Spleen (tissue), 11 donors: ENCODE results near the gene RFNG. TPM values are rescaled to one million over a fixed set of nuclear protein-coding genes. Genes with fewer than 3 reads are reported as not detected.

Experiments
- DNase-seq: peaks from one replicate; pipeline ENCODE4 v3.0.0-alpha.2; 2020
- H3K27ac ChIP-seq, 8 donors: fragments of 200-600 bp; sonication (generic) in 7 of 8; 1 replicate in 4 of 8; 2 replicates in 4 of 8; pipeline versions ENCODE4 v1.5.0 to v1.8.0; 2016 to 2021; ENCODE audit warnings: inconsistent platforms in 4 of 8, mild to moderate bottlenecking in 4 of 8, moderate library complexity in 1 of 8
- H3K27me3 ChIP-seq, 7 donors: fragments of 200-600 bp; sonication (generic) in 6 of 7; replicated peaks in 1 of 7; 1 replicate in 4 of 7; 2 replicates in 3 of 7; pipeline versions ENCODE4 v1.5.0 to v1.8.0; 2016 to 2021; ENCODE audit warnings: inconsistent platforms in 3 of 7, mild to moderate bottlenecking in 1 of 7
- H3K36me3 ChIP-seq, 6 donors: fragments of 200-600 bp; sonication (generic) in 5 of 6; 1 replicate in 4 of 6; 2 replicates in 2 of 6; pipeline versions ENCODE4 v1.5.0 to v1.8.0; 2016 to 2021; ENCODE audit warnings: inconsistent platforms in 2 of 6
- H3K4me1 ChIP-seq, 6 donors: fragments of 200-600 bp; sonication (generic) in 5 of 6; 1 replicate in 3 of 6; 2 replicates in 3 of 6; pipeline versions ENCODE4 v1.5.0 to v1.8.0; 2016 to 2021; ENCODE audit warnings: inconsistent platforms in 3 of 6
- H3K4me3 ChIP-seq, 8 donors: fragments of 200-600 bp; sonication (generic) in 7 of 8; 1 replicate in 4 of 8; 2 replicates in 4 of 8; pipeline versions ENCODE4 v1.5.0 to v1.8.0; 2016 to 2021; ENCODE audit warnings: inconsistent platforms in 4 of 8, mild to moderate bottlenecking in 4 of 8, moderate library complexity in 2 of 8
- H3K9me3 ChIP-seq, 8 donors: fragments of 200-600 bp; sonication (generic) in 7 of 8; 1 replicate in 4 of 8; 2 replicates in 4 of 8; pipeline versions ENCODE4 v1.5.0 to v1.8.0; 2016 to 2021; ENCODE audit warnings: inconsistent platforms in 4 of 8
- CTCF ChIP-seq, 11 experiments: fragments of 200-600 bp in 7 of 11; fragments of 450-650 bp in 4 of 11; sonication (generic) in 4 of 11; IDR thresholded peaks in 8 of 11; conservative IDR thresholded peaks in 3 of 11; 1 replicate in 7 of 11; 2 replicates in 4 of 11; pipeline versions ENCODE4 v1.4.0 to v1.8.0; 2016 to 2021; ENCODE audit warnings: antibody characterized with exemption in 11 of 11, inconsistent platforms in 4 of 11, mild to moderate bottlenecking in 1 of 11
- POLR2A ChIP-seq, 3 donors: fragments of 450-650 bp; IDR thresholded peaks; one replicate each; pipeline ENCODE4 v1.5.1; 2017; ENCODE audit warnings: antibody characterized with exemption in 3 of 3, mild to moderate bottlenecking in 1 of 3
- POLR2AphosphoS5 ChIP-seq, 3 donors: sonication (generic); formaldehyde crosslinking; IDR thresholded peaks; one replicate each; pipeline ENCODE4 v1.5.1; 2017; ENCODE audit warnings: antibody characterized with exemption in 3 of 3
- WGBS, 5 donors: extraction: QIAGEN DNeasy Blood & Tissue Kit in 3 of 5; methylation state at CpG; one replicate each; pipeline versions ENCODE4 v1.1.5 to v1.1.7; 2013 to 2018; 5-methylcytosine and 5-hydroxymethylcytosine counted together
- intact Hi-C: fragments of 100-400 bp; cut with DNase I; formaldehyde crosslinking; loops from one replicate; pipeline ENCODE4 v1.15.0; 2023; ENCODE audit warnings: low total_unique reads
- polyA plus RNA-seq, 3 donors: library from polyadenylated mRNA; stranded (reverse); fragments of 200-250 nt; gene quantifications; one replicate each; pipeline ENCODE4 v1.2.1, GENCODE V29; 2013
- total RNA-seq, 7 donors: library from RNA; depleted of rRNA in 3 of 7; stranded (reverse); fragments of >200 nt in 3 of 7; fragmentation: NEBNext Ultra II Directional in 4 of 7; extraction: Animal tissue kit (Norgen Biotek cat#: 25700) in 4 of 7; gene quantifications; one replicate each; pipeline versions ENCODE4 v1.1.0 to v1.2.1, GENCODE V29; 2016 to 2021
- donor health status: healthy with polysubstance abuse.
- donor health status: DM: no; HTN: no; CAD: no; lungs with moderate emphysema.
- donor health status: DM: no; HTN: no; CAD: no.
- donor health status: Bipolar disorder and iron deficiency.
- donor health status: healthy.
- donor health status: DM: no; HTN: no; CAD: no.
- donor health status: DM: yes; HTN: yes; CAD: no.

RFNG gene
- total and polyA plus RNA-seq, 10 donors = 21.4 to 42.3 (median 27.2) TPM

- no peak for TF ChIP-seq POLR2AphosphoS5 (IDR thresholded peaks at IDR 0.05)
- TF ChIP-seq CTCF (IDR thresholded peaks at IDR 0.05 in 8 of 11, conservative IDR thresholded peaks at IDR 0.05 in 3 of 11) = no peak
- TF ChIP-seq POLR2A (IDR thresholded peaks at IDR 0.05) = no peak
- H3K27me3 ChIP-seq = no peaks in the 10 kb centered on the region
- intact Hi-C loops = no loop called here
- 91 to 93% (median 93%) methylated on average over 18 to 28 of the region's 28 CpGs for WGBS, 5 donors
- H3K4me1 ChIP-seq = peaks cover 20 to 57% (median 42%) of the 10 kb centered on the region in 6 donors
- peak; percentile 70 for DNase-seq
- no peaks in the 10 kb centered on the region for H3K9me3 ChIP-seq
- H3K27ac ChIP-seq = no peak overlapping the region
- peaks cover 0 to 60% (median 27%) of the 10 kb centered on the region in 6 donors for H3K36me3 ChIP-seq
- peak overlapping the region in 6 of 8 donors; percentile 64 to 94 (median 82) for H3K4me3 ChIP-seq
Observed at GRCh38 chr17:82050152-82050760, 1.4 kb downstream of the RFNG start.

- Histone ChIP-seq H3K27ac (no peak overlapping the region), H3K4me3 (no peak overlapping the region), H3K9me3 (no peaks in the 10 kb centered on the region), H3K4me1 (peaks cover 20 to 49% (median 38%) of the 10 kb centered on the region in 6 donors), H3K27me3 (no peaks in the 10 kb centered on the region), H3K36me3 (peaks cover 0 to 53% (median 20%) of the 10 kb centered on the region in 6 donors)
- DNase-seq = peak; percentile 75
- TF ChIP-seq CTCF (IDR thresholded peaks at IDR 0.05 in 8 of 11, conservative IDR thresholded peaks at IDR 0.05 in 3 of 11) (no peak), POLR2AphosphoS5 (IDR thresholded peaks at IDR 0.05) (no peak), POLR2A (IDR thresholded peaks at IDR 0.05) (no peak)
- 92 to 98% (median 93%) methylated on average over 3 to 16 of the region's 16 CpGs for WGBS, 5 donors
- intact Hi-C loops = loop anchor here (10.0 kb wide), 1 partner anchor 55 kb away; no protein-coding TSS in a partner anchor
Observed at GRCh38 chr17:82049521-82049971, 2.1 kb downstream of the RFNG start.

GRCh38 chr17:82049106-82049505 is 2.5 kb downstream of the RFNG start:
- TF ChIP-seq POLR2A (IDR thresholded peaks at IDR 0.05) (no peak), CTCF (IDR thresholded peaks at IDR 0.05 in 8 of 11, conservative IDR thresholded peaks at IDR 0.05 in 3 of 11) (no peak), POLR2AphosphoS5 (IDR thresholded peaks at IDR 0.05) (no peak)
- peak; percentile 54 for DNase-seq
- 84 to 96% (median 93%) methylated on average over 5 to 8 of the region's 8 CpGs for WGBS, 5 donors
- Histone ChIP-seq H3K4me1 (peaks cover 20 to 45% (median 38%) of the 10 kb centered on the region in 6 donors), H3K27me3 (no peaks in the 10 kb centered on the region), H3K9me3 (no peaks in the 10 kb centered on the region), H3K27ac (no peak overlapping the region), H3K36me3 (peaks cover 0 to 49% (median 16%) of the 10 kb centered on the region in 6 donors), H3K4me3 (no peak overlapping the region)
- intact Hi-C loops = loop anchor here (10.0 kb wide), 1 partner anchor 56 kb away; no protein-coding TSS in a partner anchor

GRCh38 chr17:82048571-82048971 is 3.0 kb downstream of the RFNG start:
- no peak overlapping the region for H3K27ac ChIP-seq
- intact Hi-C loops = loop anchor here (10.0 kb wide), 1 partner anchor 56 kb away; no protein-coding TSS in a partner anchor
- DNase-seq = peak; percentile 69
- TF ChIP-seq POLR2A (IDR thresholded peaks at IDR 0.05) = no peak
- no peak for TF ChIP-seq CTCF (IDR thresholded peaks at IDR 0.05 in 8 of 11, conservative IDR thresholded peaks at IDR 0.05 in 3 of 11)
- no peak for TF ChIP-seq POLR2AphosphoS5 (IDR thresholded peaks at IDR 0.05)
- 86 to 91% (median 89%) methylated on average over 17 to 20 of the region's 20 CpGs for WGBS, 5 donors
- H3K36me3 ChIP-seq = peaks cover 0 to 44% (median 10%) of the 10 kb centered on the region in 6 donors
- no peak overlapping the region for H3K4me3 ChIP-seq
- no peaks in the 10 kb centered on the region for H3K9me3 ChIP-seq
- no peaks in the 10 kb centered on the region for H3K27me3 ChIP-seq
- H3K4me1 ChIP-seq = peaks cover 18 to 40% (median 34%) of the 10 kb centered on the region in 6 donors
